Embryonic facial prominence (tissue), 1 donor: ENCODE results near the gene SYNC.
A peak's percentile ranks its signal among the peaks of the same experiment; 100 is the strongest.
"Not testable (repeated sequence)": the region's sequence is repeated elsewhere in the genome, so short reads cannot be mapped to it uniquely, and the experiment has no call there.

Source experiments
- DNase-seq: peaks from one replicate; pipeline ENCODE4 v3.0.0-alpha.2; 2016; ENCODE audit errors: extremely low spot score

The SYNC gene

DNA sequence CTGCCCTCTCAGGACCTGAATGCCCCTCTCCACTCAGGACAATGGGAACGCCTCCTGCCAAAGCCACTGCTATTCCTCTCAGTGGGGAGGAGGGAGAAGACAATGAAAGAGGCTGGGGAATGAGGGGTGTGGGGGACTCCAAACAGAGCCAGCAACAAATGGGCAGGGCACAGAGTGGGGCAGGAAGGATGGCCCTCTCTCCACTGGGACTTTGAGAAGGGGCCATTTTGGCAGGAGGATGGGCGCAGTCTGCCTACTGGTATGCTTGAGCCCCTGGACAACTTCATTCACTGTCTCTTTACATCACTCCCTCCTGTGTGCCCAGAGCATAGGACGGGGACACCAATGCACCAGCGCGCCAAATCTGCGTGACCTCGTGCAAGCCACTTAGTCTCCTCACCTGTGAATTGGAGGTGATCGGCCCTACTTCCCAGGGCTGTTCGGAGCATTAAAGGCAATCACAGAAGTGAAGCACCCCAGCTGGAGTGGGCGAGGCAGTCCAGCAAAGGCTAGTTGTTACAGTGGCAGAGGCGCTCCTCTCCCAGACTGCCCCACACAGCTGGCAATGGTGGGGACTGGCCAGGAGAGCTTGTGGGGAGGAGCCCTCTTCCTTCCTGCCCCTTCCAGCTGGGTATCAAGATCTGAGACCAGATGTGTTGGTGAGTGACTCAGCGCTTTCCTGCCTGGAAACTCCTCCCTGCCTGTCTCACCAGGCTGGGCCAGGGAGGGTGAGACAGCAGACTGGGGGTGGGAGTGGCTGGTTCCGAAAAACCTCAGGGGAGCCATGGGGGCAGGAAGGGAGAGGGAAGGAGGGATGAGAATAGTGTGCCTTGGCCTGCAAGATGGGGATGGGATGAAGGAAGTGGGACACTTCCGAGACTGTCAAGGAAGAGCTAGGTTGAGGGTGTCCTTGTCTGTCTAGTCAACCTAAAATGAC is 22.4 kb upstream of the SYNC start:
- no peak for DNase-seq

DNA sequence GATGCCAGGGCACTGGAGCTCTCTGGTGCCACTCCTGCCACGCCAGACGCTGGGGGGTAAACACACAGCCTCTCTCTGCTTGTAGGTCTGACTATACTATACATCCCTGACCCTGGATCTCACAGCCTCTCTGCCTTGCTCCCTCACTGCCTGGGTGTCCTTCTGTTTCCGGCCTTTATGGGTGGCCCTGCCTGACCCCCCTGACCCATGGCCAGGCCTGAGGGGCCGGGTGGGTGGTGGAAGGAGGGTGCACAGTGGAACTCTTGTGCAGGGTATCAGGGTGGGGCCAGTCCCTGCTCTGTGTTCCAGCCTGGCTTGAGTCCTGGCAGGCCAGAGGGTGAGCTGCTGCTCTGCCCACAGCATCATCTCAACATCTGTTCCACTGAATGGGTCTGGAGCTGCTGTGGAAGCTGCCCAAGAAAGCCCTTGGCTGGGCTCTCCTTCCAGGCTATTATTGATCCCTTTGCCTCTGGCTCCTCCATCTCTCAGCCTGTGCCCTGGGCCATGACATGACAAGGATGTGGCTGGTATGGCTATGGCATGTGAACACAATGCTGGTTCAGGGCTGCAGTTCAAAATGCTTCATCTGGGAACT is 17.2 kb upstream of the SYNC start:
- DNase-seq, result no peak

DNA sequence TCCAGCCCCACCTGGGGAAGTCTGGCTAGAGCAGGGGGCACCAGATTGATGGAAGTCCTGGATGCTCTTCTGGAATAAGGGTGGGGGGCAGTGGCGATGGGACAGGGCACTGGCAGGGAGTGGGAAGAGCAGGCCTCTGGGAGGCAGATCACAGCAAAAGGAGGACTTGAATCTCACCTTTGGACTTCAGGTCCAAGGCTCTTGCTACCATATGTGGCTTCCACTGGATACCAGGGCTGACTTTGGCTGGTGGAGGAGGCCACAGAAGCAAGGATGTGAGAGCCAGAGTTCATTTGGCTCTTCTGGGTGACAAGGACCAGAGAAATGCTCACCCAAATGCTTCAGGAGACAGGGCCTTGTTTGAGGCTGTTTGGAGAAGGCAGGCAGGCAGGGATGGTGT is 16.0 kb upstream of the SYNC start:
- DNase-seq, result no peak

DNA sequence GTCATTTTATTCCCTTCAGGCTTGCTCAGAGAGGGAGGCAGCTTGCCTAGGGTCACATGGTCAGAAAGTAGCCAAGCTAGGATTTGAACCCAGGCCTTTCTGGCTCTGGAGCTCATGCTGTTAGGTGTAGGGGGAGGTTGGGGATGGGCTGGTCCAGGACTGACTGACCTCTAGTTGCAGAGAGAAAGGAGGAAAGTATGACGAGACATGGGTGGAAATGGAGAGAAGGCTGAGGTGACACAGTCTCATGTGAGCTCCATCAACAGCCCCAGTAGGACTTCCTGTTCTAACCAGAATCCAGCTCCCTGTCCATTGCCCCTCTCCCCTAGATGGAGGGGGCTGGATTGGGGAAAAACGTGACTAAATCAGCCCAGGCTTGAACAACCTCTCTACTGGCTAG is 15.5 kb upstream of the SYNC start:
- no peak for DNase-seq

DNA sequence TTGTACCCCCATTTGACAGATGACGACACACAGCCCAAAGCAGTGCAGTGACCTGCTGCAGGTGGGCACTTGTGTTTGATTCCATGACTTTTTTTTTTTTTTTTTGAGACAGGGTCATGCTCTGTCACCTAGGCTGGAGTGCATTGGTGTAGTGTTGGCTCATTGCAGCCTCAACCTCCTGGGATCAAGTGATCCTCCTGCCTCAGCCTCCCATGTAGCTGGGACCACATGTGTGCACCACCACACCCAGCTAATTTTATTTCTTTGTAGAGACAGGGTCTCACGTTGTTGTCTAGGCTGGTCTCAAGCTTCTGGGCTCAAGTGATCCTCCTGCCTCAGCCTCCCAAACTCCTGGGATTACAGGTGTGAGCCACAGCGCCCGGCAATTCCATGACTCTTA is 14.9 kb upstream of the SYNC start:
- no peak for DNase-seq

DNA sequence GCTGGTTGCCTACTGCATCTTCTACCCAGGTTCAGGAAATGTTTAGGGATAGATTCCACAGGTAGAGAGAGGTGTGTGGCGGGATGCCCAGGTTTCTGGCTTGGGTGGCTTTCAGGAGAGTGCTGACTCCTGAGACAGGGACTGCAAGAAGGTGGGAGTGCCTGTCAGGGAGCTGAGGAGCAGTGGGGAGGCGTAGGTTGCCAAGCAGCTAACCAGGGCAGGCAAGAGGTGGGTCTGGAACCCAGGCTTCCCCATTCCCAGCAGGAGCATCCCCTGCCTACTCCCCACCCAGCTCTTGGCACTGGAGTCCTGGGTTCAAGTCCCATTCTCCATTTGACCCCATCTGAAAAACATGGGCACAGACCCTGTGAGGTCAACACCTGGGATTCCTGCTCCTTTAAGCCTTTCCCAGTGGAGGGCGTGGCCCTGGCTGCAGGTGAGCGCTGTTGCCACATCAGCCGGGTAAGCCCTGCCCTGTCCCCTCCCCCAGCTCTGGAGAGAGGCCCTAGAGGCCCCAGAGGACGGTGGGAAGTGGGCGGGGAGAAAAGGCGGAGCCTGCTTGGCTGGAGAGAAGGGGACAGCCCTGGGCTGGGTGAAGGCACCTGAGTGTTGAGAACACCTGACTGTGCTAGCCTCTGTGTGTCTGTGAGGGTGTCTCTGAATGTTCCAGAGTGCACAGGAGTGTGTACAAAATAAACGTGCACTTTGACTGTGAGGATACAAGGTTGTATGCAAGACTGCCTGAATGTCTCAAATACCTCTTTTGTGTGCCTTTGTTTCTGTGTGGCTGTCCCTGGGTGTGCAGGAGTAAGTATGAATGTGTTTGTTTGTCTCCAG is 14.0 kb upstream of the SYNC start:
- DNase-seq, result no peak

DNA sequence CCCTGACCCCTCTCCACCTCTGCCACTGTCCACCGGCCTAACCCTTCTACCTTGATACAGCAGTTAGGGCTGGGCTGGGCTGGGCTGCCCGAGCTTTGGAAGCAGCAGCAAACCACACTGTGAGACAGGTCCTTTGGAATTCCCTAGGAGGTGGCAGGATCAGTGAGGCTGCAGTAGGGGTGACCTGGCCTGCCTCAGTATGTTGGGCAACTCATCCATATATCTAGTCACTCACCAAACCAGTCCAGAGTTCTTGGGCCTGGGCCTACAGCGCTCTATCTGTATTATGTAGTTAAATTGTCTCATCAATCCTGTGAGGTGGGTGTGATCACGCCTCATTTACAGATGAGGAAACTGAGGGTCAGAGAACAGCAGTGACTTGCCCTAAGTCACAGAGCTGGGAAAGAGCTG is 13.3 kb upstream of the SYNC start:
- DNase-seq, result no peak

DNA sequence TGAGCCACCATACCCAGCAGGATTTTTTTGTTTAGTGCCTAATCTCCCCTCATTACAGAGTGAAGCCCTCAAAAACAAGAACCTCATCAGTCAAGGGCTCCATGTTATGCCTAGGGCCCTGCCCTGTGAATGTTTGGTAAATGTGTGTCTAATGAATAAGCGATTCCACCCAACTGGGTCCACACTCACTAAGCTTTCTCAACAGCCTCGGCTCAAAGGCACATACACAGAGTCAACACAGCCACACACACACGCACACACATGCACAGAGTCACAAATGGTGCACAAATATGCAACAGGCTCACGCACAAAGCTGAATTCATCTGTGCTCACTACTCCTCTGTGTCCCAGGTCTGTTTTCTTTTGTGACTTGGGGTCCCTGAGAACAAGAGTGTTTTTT is 11.7 kb upstream of the SYNC start:
- no peak for DNase-seq

DNA sequence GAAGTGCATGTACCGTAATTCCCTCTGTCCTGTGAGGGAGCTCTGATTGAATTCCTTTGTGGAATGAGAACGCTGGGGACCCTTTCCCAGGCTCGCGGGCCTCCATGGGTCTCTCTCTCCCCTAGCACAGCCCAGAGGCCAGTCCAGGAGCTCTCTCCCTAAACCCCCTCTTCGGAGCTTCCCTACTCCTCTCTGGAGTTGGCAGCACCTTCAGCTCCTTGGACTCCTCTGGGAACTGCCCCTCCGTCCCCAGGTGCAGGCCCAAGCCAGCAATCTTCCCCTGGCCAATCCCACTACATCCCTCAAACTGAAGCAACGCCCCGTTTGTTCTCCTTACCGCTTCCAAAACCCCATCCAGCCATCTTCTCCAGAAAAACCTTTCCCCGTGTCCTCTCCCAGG is 10.5 kb upstream of the SYNC start:
- no peak for DNase-seq

DNA sequence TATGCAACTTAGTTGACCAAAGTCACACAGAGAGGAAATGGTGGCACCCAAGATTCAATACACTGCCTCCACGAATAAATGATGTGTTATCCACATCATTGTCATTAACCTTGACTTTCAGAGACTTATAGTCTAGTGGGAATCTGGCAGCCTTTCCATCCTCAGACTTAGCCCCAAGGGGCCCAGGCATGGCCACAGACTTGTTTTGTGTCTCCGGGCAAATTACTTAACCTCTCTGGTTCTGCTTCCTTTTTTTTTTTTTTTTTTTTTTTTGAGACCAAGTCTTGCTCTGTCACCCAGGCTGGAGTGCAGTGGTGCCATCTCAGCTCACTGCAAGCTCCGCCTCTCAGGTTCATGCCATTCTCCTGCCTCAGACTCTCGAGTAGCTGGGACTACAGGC is 8.7 kb upstream of the SYNC start:
- not testable (repeated sequence) for DNase-seq

DNA sequence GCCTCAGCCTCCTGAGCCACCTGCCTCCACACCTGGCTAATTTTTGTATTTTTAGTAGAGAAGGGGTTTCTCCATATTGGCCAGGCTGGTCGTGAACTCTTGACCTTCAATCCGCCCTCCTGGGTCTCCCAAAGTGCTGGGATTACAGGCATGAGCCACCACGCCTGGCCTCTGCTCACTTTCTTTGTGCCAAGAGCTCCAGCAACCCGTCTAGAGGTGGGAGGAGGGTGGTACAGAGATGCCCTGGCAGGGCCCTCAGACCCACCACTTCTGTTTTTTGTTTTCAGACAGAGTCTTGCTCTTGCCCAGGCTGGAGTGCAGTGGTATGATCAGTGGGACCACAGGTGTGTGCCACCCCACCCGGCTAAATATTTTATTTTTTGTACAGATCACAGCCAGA is 6.9 kb upstream of the SYNC start:
- DNase-seq, result no peak

DNA sequence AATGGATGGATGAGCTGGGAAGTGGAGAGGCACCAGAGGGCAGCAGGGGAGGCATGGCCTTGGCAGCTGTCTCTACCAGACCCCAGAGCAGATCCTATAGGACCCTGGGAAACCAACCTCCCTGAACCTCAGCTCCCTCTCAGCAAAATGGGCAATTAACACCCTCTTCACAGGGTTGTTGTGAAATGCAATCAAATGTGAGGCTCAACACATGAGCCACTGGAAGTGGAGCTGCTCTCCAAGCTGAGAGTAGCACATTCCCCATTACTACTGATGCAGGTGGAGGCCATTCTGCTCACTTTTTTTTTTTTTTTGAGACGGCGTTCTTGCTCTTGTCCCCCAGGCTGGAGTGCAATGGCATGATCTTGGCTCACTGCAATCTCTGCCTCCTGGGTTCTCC is 6.5 kb upstream of the SYNC start:
- no peak for DNase-seq

DNA sequence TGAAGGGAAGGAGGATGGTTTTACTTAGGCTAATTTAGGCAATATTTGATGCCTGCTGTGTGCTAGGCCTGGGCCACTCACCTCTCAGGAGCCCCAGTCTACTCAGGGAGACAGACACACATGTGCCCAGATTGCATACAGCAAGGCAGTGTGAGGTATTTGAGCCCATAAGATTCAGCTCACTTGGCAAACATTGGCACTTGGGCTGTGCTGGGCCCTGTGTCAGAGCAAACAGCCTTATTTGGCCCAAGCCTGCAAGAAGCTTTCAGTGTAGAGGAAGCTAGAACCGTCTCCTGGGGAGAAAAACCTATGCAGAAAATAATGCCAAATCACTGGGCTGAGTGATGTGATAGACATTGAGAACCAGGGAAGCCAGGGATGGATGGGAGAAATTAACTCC is 3.9 kb upstream of the SYNC start:
- no peak for DNase-seq

DNA sequence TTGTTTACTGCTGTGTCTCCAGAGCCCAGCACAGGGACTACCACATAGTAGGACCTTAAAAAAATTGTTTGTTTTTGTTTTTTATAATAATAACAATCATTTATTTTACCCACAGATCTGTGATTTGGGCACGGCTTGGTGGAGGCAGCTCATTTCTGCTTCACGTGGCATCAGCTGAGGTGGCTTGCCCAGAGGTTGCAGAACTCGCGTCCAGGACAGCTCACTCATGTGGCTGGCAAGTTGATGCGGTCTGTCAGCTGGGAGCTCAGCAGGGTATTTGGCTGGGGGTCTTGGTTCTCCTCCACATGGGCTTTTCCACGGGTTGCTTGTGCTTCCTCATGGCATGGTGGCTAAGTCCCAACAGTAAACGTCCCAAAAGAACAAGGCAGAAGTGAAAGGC is 2.9 kb upstream of the SYNC start:
- no peak for DNase-seq

DNA sequence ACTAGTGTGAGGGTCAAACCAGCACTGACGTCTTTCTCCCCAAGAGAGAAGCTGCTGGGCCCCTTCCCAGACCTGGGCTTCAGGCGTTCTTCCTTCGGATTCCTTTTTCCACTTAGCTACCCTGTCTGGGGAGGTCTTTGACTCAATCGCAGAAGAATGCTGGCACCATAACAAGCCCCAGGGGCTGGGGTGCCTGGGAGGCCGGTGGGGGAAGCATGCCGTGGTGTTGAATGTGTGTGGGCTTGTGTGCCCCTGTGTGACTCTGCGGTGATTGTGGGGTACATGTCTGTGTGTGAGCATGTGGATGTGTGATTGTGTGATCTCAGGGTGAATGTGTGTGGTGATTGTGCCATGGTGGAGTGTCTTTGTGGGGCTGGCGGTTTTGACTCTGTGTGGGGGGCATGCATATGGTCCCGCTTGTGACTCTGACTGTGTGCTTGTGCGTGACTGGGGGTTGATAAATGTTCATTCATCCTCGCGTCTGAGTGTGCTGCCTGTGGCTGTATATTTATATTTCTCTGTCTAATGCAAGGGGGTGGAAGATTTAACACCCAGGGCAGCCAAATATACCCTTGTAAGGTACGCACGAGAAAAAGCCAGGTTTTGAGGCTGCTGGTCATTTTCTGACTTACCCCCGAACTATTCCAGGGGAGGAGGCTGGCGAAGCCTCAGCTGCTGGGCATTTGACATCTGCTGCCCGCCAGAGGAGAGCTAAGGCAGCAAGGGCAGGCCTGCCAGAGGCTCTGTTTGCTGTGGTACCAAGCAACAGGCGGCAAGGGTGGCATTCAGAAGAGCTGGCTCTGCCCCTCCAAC is 1.1 kb upstream of the SYNC start:
- DNase-seq, result peak; percentile 74

DNA sequence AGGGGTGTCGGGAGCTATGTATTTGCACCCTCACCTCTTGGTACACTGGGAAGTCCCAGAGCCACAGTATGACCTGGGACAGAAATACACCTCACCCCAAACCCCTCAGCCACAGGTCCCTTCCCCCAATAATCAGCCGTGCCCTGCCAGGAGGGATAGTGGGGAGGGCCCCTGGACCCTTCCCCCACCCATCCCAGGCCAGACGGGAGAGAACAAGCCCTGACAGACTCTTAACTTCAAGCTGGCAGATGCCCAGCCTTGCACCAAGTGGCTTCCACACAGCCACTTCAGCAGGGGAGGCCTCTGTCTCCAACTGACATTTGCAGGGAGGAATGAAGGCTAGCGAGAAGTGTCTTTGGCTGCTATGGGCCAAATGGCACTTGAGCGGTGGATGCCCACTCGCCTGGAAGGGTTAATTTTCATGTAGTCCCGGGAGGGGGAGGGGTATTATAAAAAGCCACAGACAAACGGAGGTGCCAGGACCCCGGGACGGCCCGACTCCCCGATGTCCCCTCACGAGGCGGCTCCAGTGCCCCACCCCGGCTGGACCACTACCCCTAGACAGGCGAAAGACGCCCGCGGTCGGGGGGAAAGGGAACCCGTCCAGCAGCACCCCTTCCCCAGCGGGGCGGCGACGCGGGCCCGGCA is 495 bp downstream of the SYNC start:
- no peak for DNase-seq

DNA sequence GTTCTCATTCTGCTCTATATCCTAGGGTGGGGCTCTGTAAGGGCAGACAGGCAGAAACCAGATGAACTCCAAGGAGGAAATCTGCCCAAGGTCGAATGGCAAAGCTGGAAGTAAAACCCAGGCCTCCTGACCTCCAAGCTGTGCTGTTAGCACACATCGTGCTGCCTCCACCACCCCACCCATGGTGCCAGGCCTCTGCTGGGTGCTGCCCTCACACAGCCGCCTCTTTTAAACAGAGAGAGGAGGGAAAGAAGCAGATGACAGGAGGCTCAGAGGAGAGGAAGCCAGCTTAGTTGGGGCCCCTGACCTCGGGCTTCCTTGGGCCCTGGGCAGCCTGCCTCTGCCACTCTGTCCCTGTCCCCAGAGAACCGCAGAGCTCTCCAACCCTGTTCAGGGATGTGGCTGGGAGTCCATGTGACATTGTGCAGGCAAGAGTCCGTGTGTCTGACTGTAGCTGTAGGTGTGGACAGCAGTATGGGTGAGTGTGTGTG is 1.1 kb downstream of the SYNC start:
- no peak for DNase-seq

DNA sequence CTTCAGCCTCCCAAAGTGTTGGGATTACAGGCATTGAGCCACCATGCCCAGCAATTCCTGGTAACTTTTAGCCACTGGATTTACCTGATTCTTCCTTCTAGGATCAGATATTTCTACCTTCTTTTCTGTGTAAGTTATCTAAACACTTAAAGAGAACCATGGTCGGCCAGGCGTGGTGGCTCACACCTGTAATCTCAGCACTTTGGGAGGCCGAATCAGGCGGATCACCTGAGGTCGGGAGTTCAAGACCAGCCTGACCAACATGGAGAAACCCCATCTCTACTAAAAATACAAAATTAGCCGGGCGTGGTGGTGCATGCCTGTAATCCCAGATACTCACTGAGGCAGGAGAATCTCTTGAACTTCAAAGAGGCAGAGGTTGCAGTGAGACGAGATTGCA is 5.6 kb downstream of the SYNC start:
- DNase-seq, result not testable (repeated sequence)

DNA sequence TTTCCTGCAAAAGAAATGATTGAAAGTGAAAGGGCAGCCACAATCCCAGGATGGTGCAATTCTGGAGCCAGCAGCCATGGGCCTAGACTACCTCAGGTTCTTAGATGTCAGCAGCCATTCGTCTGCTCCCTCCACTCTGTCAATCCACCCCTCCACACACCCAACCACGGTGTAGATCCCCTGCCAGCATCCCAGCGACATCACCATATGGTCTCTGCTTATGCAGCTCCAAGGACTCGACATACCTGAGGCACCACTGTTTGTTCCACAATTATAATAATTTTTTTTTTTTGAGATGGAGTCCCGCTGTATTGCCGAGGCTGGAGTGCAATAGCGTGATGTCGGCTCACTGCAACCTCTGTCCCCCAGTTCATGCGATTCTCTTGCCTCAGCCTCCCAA is 6.5 kb downstream of the SYNC start:
- no peak for DNase-seq

DNA sequence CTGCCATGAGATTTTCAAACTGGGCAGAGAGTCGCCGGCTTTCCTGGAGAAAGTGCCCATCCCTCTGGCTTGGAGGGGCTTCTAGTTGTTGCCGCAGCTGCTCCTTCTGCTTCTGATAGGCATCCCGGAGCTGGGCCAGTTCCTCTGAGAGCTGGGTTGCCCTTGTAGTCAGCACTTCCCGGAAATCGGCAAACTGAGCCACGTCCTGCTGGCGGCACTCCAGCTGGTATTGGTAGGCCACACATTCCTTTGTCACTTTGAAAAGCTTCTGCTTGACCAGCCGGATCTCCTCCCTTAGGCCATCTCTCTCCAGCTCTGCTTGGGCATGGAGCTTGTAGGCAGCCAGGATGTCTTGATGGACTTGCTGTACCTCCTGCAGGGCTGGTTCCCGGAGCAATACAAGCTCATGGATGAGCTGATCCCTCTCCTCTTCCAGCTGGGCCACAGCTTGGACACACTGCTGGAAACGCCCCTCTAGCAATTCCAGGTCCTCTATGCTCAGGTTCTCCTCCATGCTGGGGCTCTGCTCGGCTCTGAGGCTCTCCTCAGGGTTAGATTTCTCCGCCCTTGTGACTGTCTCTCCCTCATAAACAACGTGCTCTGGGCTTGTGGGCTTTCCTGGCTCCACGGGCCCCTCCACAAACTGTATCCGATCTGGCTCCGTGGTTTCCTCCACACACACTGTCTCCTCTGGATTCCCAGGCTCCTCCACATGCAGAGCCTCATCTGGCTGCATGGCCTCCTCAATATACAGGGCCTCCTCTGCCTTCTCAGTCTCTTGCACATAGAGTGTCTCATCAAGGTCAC is 7.3 kb downstream of the SYNC start:
- no peak for DNase-seq
